Skeletal muscle satellite cell (primary cell): ENCODE data around the gene NUDC.

Source experiments
- H3K27me3 ChIP-seq: 2 replicates; pipeline ENCODE4 v1.7.0; 2013; ENCODE audit warnings: low read length; ENCODE audit not compliant: control insufficient read depth, insufficient read depth
- H3K36me3 ChIP-seq: 2 replicates; pipeline ENCODE4 v1.7.0; 2013; ENCODE audit warnings: mild to moderate bottlenecking, control low read depth, low read length; ENCODE audit not compliant: insufficient read depth
- H3K4me1 ChIP-seq: 2 replicates; pipeline ENCODE4 v1.7.0; 2013; ENCODE audit warnings: low read length; ENCODE audit not compliant: control insufficient read depth, insufficient read depth
- H3K4me2 ChIP-seq: 2 replicates; pipeline ENCODE4 v1.7.0; 2013; ENCODE audit warnings: mild to moderate bottlenecking, low read length
- H3K4me3 ChIP-seq: 2 replicates; pipeline ENCODE4 v1.7.0; 2013; ENCODE audit warnings: low read length
- H3K9ac ChIP-seq: 2 replicates; pipeline ENCODE4 v1.7.0; 2013; ENCODE audit warnings: mild to moderate bottlenecking, low read depth, low read length, moderate library complexity
- H3K9me3 ChIP-seq: replicated peaks from 2 replicates; pipeline ENCODE4 v1.7.0; 2013; ENCODE audit warnings: mild to moderate bottlenecking, control low read depth, low read length

NUDC gene

DNA sequence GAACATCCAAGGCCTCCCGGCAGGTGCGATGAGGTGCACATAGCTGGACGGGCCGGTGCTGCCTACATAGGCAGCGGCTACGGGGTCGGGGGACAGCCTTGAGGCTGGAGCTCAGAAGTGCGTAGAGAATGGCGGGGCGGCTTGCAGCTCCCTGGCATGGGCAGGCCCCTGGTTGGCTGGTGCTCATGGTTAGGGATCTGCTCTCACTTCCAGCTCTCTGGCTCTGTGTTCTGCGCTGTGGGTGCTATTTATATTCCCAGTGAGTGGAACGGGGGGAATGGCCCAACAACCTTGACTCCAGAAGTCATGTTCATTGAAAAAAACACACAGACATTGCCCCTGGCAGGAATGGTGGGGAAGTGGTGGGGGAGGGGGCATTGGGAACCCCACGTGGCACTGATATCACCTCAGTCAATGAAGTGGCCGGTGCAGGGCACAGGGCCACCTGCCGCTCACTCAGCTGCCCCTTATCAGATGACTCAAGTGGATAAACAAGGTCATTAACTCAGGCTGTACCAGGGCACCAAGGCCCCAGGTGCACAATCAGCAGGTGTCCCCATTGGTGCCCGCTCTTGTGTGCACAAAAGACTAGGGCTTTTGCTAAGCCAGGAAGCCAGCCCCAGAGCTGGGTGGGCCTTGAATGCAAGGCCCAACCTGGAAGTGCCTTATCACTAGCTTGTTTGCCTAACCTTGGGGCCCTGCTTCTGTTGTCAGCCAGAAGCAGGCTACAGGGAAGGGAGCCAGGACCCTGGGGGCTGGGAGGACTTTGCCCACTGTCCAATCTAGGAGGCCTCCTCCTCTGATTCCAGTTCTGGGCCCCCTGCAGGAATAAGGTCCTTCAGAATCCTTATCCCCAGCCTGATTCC lies 7.6 kb upstream of the NUDC start, which contains the start of gene NR0B2:
TSS of gene NR0B2 (minus strand) at position 222 of the 866 bp plus-strand sequence. CDS start at position 187, 35 bp downstream.
- H3K9me3 ChIP-seq, result no peaks in the 10 kb centered on the region
- no peaks in the 10 kb centered on the region for H3K36me3 ChIP-seq
- H3K4me2 ChIP-seq, result no peak within 1 kb of the TSS
- H3K4me3 ChIP-seq, result no peak within 1 kb of the TSS
- H3K9ac ChIP-seq, result no peak within 1 kb of the TSS
- H3K27me3 ChIP-seq, result peaks cover 8% of the 10 kb centered on the region
- H3K4me1 ChIP-seq, result no peaks in the 10 kb centered on the region

DNA sequence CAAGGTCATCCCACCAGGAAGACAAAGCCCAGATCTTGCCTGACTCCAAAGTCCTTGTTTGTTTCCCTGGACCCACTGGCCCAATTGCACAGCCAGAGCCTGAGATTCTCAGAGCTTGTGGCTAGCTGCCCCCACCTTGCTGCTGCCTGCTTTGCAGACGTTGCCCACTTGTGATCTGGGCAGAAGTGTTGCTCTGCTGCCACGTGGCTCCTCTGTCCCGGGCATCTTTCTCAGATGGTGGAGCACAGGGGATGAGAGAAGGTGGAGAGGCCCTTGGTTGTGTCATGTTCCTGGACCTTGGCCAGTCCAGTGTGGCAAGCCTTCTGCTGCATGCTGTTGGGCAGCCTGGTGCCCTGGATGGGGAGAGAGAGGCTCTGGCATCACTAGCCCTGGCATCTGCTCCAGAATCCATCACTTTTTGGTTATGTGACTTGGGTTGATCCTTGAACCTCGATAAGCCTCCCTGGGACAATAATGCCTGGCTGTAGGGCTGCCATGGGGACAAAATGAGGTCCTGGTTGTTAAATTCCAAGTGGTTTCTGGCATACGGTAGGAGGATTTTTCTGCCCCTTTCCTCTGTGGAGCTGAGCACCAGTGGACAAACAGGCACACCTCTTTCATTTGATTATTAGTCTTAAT lies 6.2 kb upstream of the NUDC start:
- H3K27me3 ChIP-seq, result peaks cover 8% of the 10 kb centered on the region
- H3K4me1 ChIP-seq, result no peaks in the 10 kb centered on the region
- H3K4me3 ChIP-seq, result no peak overlapping the region
- no peaks in the 10 kb centered on the region for H3K9me3 ChIP-seq
- no peaks in the 10 kb centered on the region for H3K36me3 ChIP-seq
- H3K9ac ChIP-seq, result no peak overlapping the region
- H3K4me2 ChIP-seq, result no peak overlapping the region

GRCh38 chr1:26921126-26921539 lies 410 bp upstream of the NUDC start:
- Histone ChIP-seq H3K9me3 (no peaks in the 10 kb centered on the region), H3K9ac (peak overlapping the region; percentile 22), H3K4me3 (peak overlapping the region; percentile 83), H3K4me1 (peaks cover 24% of the 10 kb centered on the region), H3K27me3 (no peaks in the 10 kb centered on the region), H3K4me2 (peak overlapping the region; percentile 82), H3K36me3 (peaks cover 18% of the 10 kb centered on the region)

GRCh38 chr1:26922431-26922729 lies 837 bp downstream of the NUDC start:
- Histone ChIP-seq H3K9me3 (no peaks in the 10 kb centered on the region), H3K36me3 (peaks cover 29% of the 10 kb centered on the region), H3K4me2 (peak overlapping the region; percentile 83), H3K9ac (peak overlapping the region; percentile 92), H3K4me3 (peak overlapping the region; percentile 83), H3K4me1 (peaks cover 24% of the 10 kb centered on the region), H3K27me3 (no peaks in the 10 kb centered on the region)

- no peaks in the 10 kb centered on the region for H3K27me3 ChIP-seq
- H3K36me3 ChIP-seq, result peaks cover 33% of the 10 kb centered on the region
- H3K4me3 ChIP-seq, result peak overlapping the region; percentile 83
Measured at GRCh38 chr1:26922901-26923300, 1.4 kb downstream of the NUDC start.

GRCh38 chr1:26923711-26924110 lies 2.2 kb downstream of the NUDC start:
- Histone ChIP-seq H3K27me3 (no peaks in the 10 kb centered on the region), H3K4me3 (no peak overlapping the region), H3K4me1 (peaks cover 24% of the 10 kb centered on the region), H3K36me3 (peaks cover 39% of the 10 kb centered on the region), H3K9ac (no peak overlapping the region), H3K4me2 (peak overlapping the region; percentile 83), H3K9me3 (no peaks in the 10 kb centered on the region)

More at GRCh38 chr1:26922901-26923300, 1.4 kb downstream of the NUDC start:
- H3K9ac ChIP-seq, result peak overlapping the region; percentile 92
- H3K4me2 ChIP-seq, result peak overlapping the region; percentile 83
- no peaks in the 10 kb centered on the region for H3K9me3 ChIP-seq
- peaks cover 24% of the 10 kb centered on the region for H3K4me1 ChIP-seq

DNA sequence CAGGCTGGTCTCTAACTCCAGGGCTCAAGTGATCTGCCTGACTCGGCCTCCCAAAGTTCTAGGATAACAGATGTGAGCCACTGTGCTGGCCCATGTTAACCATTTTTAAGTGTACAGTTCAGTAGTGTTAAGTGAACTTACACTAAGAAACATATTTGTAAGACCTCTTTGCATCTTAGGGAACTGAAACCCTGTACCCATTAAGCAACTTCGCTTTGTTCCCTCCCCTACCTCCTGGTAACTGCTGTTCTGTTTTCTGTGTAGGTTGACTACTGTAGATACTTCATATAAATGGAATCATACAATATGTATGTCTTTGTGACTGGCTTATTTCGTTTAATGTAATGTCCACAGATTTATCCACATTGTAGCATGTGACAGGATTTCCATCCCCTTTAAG lies 11.0 kb downstream of the NUDC start:
- no peak overlapping the region for H3K4me3 ChIP-seq
- H3K9ac ChIP-seq, result no peak overlapping the region
- no peaks in the 10 kb centered on the region for H3K27me3 ChIP-seq
- H3K4me1 ChIP-seq, result no peaks in the 10 kb centered on the region
- H3K9me3 ChIP-seq, result no peaks in the 10 kb centered on the region
- peaks cover 30% of the 10 kb centered on the region for H3K36me3 ChIP-seq
- no peak overlapping the region for H3K4me2 ChIP-seq

GRCh38 chr1:26936823-26937222 lies 15.3 kb downstream of the NUDC start:
- Histone ChIP-seq H3K4me1 (peaks cover 9% of the 10 kb centered on the region), H3K9me3 (no peaks in the 10 kb centered on the region), H3K9ac (no peak overlapping the region), H3K4me2 (no peak overlapping the region), H3K36me3 (peaks cover 26% of the 10 kb centered on the region), H3K27me3 (no peaks in the 10 kb centered on the region), H3K4me3 (no peak overlapping the region)

GRCh38 chr1:26938004-26938658 lies 16.6 kb downstream of the NUDC start:
- Histone ChIP-seq H3K36me3 (peaks cover 33% of the 10 kb centered on the region), H3K4me1 (peaks cover 9% of the 10 kb centered on the region), H3K27me3 (no peaks in the 10 kb centered on the region), H3K4me3 (no peak overlapping the region), H3K4me2 (no peak overlapping the region), H3K9me3 (no peaks in the 10 kb centered on the region), H3K9ac (no peak overlapping the region)

- no peak overlapping the region for H3K4me2 ChIP-seq
- H3K27me3 ChIP-seq, result no peaks in the 10 kb centered on the region
- H3K4me3 ChIP-seq, result no peak overlapping the region
- H3K9ac ChIP-seq, result no peak overlapping the region
- peaks cover 9% of the 10 kb centered on the region for H3K4me1 ChIP-seq
- peaks cover 38% of the 10 kb centered on the region for H3K36me3 ChIP-seq
- no peaks in the 10 kb centered on the region for H3K9me3 ChIP-seq
Measured at GRCh38 chr1:26938659-26939025, 17.1 kb downstream of the NUDC start.

- no peak overlapping the region for H3K9ac ChIP-seq
Measured at GRCh38 chr1:26941311-26941710, 19.8 kb downstream of the NUDC start.

More at GRCh38 chr1:26941311-26941710, 19.8 kb downstream of the NUDC start:
- H3K9me3 ChIP-seq, result no peaks in the 10 kb centered on the region
- peaks cover 54% of the 10 kb centered on the region for H3K36me3 ChIP-seq
- H3K27me3 ChIP-seq, result no peaks in the 10 kb centered on the region
- peaks cover 9% of the 10 kb centered on the region for H3K4me1 ChIP-seq
- H3K4me3 ChIP-seq, result no peak overlapping the region
- no peak overlapping the region for H3K4me2 ChIP-seq
